Smooth muscle cell (in vitro differentiated cells): ENCODE measurements around the gene CYP11A1. TPM values are rescaled to one million over a fixed set of nuclear protein-coding genes. Genes with fewer than 3 reads are reported as not detected.

ENCODE experiments used
- DNase-seq: peaks from one replicate; lab custom pipeline; 2025; ENCODE audit not compliant: unreplicated experiment; lab: John Stamatoyannopoulos, UW
- H2AFZ ChIP-seq: fragments of 200-600 bp; sonication (generic); 2 replicates; pipeline ENCODE4 v1.6.0; 2016; ENCODE audit warnings: antibody characterized with exemption, low read depth, mild to moderate bottlenecking
- H3F3A ChIP-seq: fragments of 200-600 bp; sonication (generic); 2 replicates; pipeline ENCODE4 v1.6.0; 2017; ENCODE audit warnings: antibody characterized with exemption, low read depth
- H3K27ac ChIP-seq: fragments of 200-600 bp; sonication (generic); 2 replicates; pipeline ENCODE4 v1.5.1; 2016; ENCODE audit warnings: low read depth, mild to moderate bottlenecking
- H3K27me3 ChIP-seq: fragments of 200-600 bp; sonication (generic); 2 replicates; pipeline ENCODE4 v1.6.1; 2016; ENCODE audit warnings: low read depth, mild to moderate bottlenecking
- H3K36me3 ChIP-seq: fragments of 200-600 bp; sonication (generic); 2 replicates; pipeline ENCODE4 v1.5.1; 2016; ENCODE audit warnings: low read depth
- H3K4me1 ChIP-seq: fragments of 200-600 bp; sonication (generic); 2 replicates; pipeline ENCODE4 v1.5.1; 2016; ENCODE audit warnings: low read depth
- H3K4me2 ChIP-seq: fragments of 200-600 bp; sonication (generic); 2 replicates; pipeline ENCODE4 v1.6.0; 2016; ENCODE audit warnings: mild to moderate bottlenecking
- H3K4me3 ChIP-seq: fragments of 200-600 bp; sonication (generic); 2 replicates; pipeline ENCODE4 v1.5.1; 2016; ENCODE audit warnings: mild to moderate bottlenecking
- H3K79me2 ChIP-seq: fragments of 200-600 bp; sonication (generic); 2 replicates; pipeline ENCODE4 v1.6.0; 2016; ENCODE audit warnings: low read depth, mild to moderate bottlenecking
- H3K9ac ChIP-seq: fragments of 200-600 bp; sonication (generic); 2 replicates; pipeline ENCODE4 v1.6.0; 2016; ENCODE audit warnings: low read depth
- H3K9me3 ChIP-seq: fragments of 200-600 bp; sonication (generic); replicated peaks from 2 replicates; pipeline ENCODE4 v1.5.1; 2016; ENCODE audit warnings: low read depth
- H4K20me1 ChIP-seq: fragments of 200-600 bp; sonication (generic); 2 replicates; pipeline ENCODE4 v1.6.0; 2016; ENCODE audit warnings: low read depth
- WGBS: methylation state at CpG from one replicate; pipeline ENCODE4 v1.1.7; 2016; ENCODE audit warnings: low lambda C conversion rate; 5-methylcytosine and 5-hydroxymethylcytosine counted together
- polyA plus RNA-seq: library from polyadenylated mRNA; unstranded; fragments of >200 nt; fragmentation: Nextera tagmentation; extraction: Ambion mirVana; gene quantifications from 2 replicates; pipeline ENCODE4 v1.2.1, GENCODE V29; 2016
- total RNA-seq: library from RNA; depleted of rRNA; stranded (reverse); fragments of >200 nt; gene quantifications from 2 replicates; pipeline ENCODE4 v1.2.3, GENCODE V29; 2014
- TF ChIP-seq, protein P1 (sequence below): fragments of 200-600 bp; sonication (generic); IDR thresholded peaks from 2 replicates; pipeline ENCODE4 v1.5.1; 2017; ENCODE audit warnings: borderline replicate concordance, mild to moderate bottlenecking, antibody characterized with exemption; ENCODE audit not compliant: insufficient read depth, poor library complexity, severe bottlenecking

Gene CYP11A1
- total and polyA plus RNA-seq, 2 experiments from 2014 or later = 3.5 to 6.6 TPM

DNA sequence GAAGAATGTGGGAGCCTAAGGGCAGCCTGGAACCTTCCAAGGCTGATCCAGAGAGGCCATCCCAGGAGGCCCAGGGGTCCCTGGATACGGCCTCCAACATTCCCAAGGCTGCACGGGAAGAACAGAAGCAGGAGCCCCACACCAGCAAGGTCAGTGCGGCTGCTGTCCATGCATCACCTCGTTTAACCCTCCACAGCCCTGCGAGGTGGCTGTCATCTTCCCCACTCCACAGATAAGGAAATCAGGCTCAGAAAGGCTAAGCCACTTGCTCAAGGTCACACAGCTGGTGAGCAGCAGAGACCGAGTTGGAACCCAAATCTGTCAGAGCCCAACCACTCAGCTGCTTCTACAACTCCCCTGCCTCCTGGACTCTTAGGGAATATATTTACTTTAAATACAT is 44.7 kb upstream of the CYP11A1 start:
- H3K27ac ChIP-seq = no peak overlapping the region
- peaks cover 10% of the 10 kb centered on the region for H3K4me1 ChIP-seq
- no peak overlapping the region for H3K9ac ChIP-seq
- H4K20me1 ChIP-seq = peaks cover 4% of the 10 kb centered on the region
- 81% methylated on average over 6 of the region's 6 CpGs for WGBS
- H3K27me3 ChIP-seq = no peaks in the 10 kb centered on the region
- no peaks in the 10 kb centered on the region for H3K36me3 ChIP-seq
- no peaks in the 10 kb centered on the region for H3K9me3 ChIP-seq
- H3K79me2 ChIP-seq = no peaks in the 10 kb centered on the region
- H2AFZ ChIP-seq = no peak overlapping the region
- no peak overlapping the region for H3K4me3 ChIP-seq
- no peak for DNase-seq
- TF ChIP-seq, protein P1, sequence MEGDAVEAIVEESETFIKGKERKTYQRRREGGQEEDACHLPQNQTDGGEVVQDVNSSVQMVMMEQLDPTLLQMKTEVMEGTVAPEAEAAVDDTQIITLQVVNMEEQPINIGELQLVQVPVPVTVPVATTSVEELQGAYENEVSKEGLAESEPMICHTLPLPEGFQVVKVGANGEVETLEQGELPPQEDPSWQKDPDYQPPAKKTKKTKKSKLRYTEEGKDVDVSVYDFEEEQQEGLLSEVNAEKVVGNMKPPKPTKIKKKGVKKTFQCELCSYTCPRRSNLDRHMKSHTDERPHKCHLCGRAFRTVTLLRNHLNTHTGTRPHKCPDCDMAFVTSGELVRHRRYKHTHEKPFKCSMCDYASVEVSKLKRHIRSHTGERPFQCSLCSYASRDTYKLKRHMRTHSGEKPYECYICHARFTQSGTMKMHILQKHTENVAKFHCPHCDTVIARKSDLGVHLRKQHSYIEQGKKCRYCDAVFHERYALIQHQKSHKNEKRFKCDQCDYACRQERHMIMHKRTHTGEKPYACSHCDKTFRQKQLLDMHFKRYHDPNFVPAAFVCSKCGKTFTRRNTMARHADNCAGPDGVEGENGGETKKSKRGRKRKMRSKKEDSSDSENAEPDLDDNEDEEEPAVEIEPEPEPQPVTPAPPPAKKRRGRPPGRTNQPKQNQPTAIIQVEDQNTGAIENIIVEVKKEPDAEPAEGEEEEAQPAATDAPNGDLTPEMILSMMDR = no peak
- no peak overlapping the region for H3K4me2 ChIP-seq
- H3F3A ChIP-seq = peaks cover 7% of the 10 kb centered on the region

DNA sequence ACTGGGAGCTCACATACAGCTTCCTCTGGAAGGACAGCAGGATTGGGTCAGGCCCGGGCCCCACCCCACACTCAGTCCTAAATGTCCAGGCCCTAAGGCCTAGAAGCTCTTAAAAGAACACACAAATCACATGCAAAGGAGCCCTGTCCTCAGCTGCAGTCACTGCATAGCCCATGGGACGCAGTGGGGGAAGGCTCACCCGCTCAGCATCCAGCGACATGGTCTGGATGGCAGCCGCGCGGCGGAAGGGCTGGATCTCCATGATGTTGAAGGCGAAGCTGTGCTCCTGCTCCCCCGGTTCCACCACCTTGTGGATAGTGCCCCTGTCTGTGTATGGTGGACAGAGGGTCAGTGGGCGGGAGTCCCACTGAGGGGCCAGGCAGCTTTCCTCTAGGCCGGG is 44.2 kb upstream of the CYP11A1 start:
- WGBS = 95% methylated on average over 11 of the region's 12 CpGs
- TF ChIP-seq, protein P1 = no peak
- Histone ChIP-seq H3K4me1 (peaks cover 15% of the 10 kb centered on the region), H4K20me1 (no peaks in the 10 kb centered on the region), H3F3A (peaks cover 12% of the 10 kb centered on the region), H3K4me2 (no peak overlapping the region), H3K36me3 (no peaks in the 10 kb centered on the region), H3K27ac (no peak overlapping the region), H3K4me3 (no peak overlapping the region), H3K9me3 (no peaks in the 10 kb centered on the region), H3K27me3 (no peaks in the 10 kb centered on the region), H3K79me2 (no peaks in the 10 kb centered on the region), H2AFZ (no peak overlapping the region), H3K9ac (no peak overlapping the region)
- no peak for DNase-seq

DNA sequence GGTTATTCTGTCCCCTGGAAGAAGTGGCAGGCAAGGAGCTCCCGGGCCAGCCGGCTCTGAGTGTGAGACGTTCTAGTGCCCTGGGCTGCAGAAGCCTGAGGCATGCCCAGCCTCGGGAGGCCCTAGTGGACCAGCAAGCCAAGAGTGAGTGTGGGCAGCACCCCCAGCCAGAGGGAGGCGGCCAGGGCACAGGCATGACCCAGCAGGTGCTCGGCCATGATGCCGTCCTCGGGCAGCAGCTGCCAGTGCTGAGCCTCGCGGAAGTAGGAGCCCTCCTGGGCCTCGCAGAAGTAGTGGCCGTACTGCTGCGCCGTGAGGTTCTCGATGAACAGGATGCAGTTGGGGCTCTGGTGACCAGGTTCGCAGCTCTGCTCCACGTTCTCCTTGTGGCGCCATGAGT is 43.1 kb upstream of the CYP11A1 start:
- no peak overlapping the region for H3K27ac ChIP-seq
- H2AFZ ChIP-seq = no peak overlapping the region
- no peak overlapping the region for H3K4me2 ChIP-seq
- 96% methylated on average over 18 of the region's 18 CpGs for WGBS
- peaks cover 23% of the 10 kb centered on the region for H3F3A ChIP-seq
- no peaks in the 10 kb centered on the region for H3K27me3 ChIP-seq
- no peaks in the 10 kb centered on the region for H3K79me2 ChIP-seq
- no peaks in the 10 kb centered on the region for H3K36me3 ChIP-seq
- H3K9ac ChIP-seq = no peak overlapping the region
- no peak overlapping the region for H3K4me3 ChIP-seq
- DNase-seq = no peak
- peaks cover 19% of the 10 kb centered on the region for H3K4me1 ChIP-seq
- TF ChIP-seq, protein P1 = no peak
- no peaks in the 10 kb centered on the region for H3K9me3 ChIP-seq
- no peaks in the 10 kb centered on the region for H4K20me1 ChIP-seq

DNA sequence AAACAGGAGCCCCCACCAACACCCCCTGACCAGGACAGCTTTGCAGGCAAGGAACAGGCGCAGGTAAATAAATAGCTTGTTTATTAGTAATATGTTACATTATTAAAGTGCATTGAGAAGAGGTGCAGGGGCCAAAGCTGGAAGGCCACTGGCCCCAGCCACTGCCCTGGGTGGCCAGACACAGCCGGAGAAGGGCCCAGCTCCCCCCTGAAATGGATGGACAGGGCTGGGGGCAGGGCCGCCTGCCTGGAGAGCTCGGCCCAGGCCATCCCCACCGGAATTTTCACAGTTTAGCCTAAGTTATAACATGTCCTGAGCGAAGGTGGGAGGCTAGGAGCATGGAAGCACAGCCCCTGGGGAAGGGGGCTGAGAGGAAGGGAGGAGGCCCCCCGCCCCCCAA is 41.8 kb upstream of the CYP11A1 start:
- WGBS = 93% methylated on average over 5 of the region's 7 CpGs
- no peak overlapping the region for H3K9ac ChIP-seq
- H2AFZ ChIP-seq = no peak overlapping the region
- no peak for DNase-seq
- H4K20me1 ChIP-seq = no peaks in the 10 kb centered on the region
- H3K36me3 ChIP-seq = no peaks in the 10 kb centered on the region
- H3K4me1 ChIP-seq = peaks cover 19% of the 10 kb centered on the region
- H3F3A ChIP-seq = peaks cover 23% of the 10 kb centered on the region
- TF ChIP-seq, protein P1 = no peak
- no peak overlapping the region for H3K4me3 ChIP-seq
- no peak overlapping the region for H3K4me2 ChIP-seq
- no peaks in the 10 kb centered on the region for H3K9me3 ChIP-seq
- no peaks in the 10 kb centered on the region for H3K79me2 ChIP-seq
- H3K27me3 ChIP-seq = no peaks in the 10 kb centered on the region
- peak overlapping the region; percentile 85 for H3K27ac ChIP-seq
